Renal cortex interstitium (tissue), 11 donors: ENCODE measurements around the gene RUSF1. TPM values are rescaled to one million over a fixed set of nuclear protein-coding genes. Genes with fewer than 3 reads are reported as not detected.

Experiments used
- DNase-seq, 11 donors: peaks; one replicate each; pipeline ENCODE4 v3.0.0-alpha.2; 2013; ENCODE audit warnings: low read depth in 9 of 11, low spot score in 4 of 11; ENCODE audit errors: extremely low read depth in 1 of 11
- polyA plus RNA-seq, 3 donors: library from polyadenylated mRNA; unstranded; fragments of 120-200 nt; gene quantifications; one replicate each; pipeline ENCODE4 v1.2.1, GENCODE V29; 2013; ENCODE audit not compliant: insufficient read length in 3 of 3

The RUSF1 gene
- polyA plus RNA-seq, 3 donors, result 69.2 to 101 (median 86.3) TPM

GRCh38 chr16:31476303-31477219 lies 31.6 kb downstream of the RUSF1 start:
- no peak for DNase-seq

GRCh38 chr16:31475946-31476302 lies 32.3 kb downstream of the RUSF1 start:
- no peak for DNase-seq

- no peak for DNase-seq
Observed at GRCh38 chr16:31474773-31475738, 33.1 kb downstream of the RUSF1 start.

- DNase-seq, result no peak
Observed at GRCh38 chr16:31474173-31474714, 33.9 kb downstream of the RUSF1 start.

GRCh38 chr16:31473264-31473984 lies 34.8 kb downstream of the RUSF1 start:
- DNase-seq, result no peak

- DNase-seq, result peak in 3 of 11 donors; percentile 57 to 78 (median 70)
Observed at GRCh38 chr16:31472709-31473203, 35.4 kb downstream of the RUSF1 start.

GRCh38 chr16:31471875-31472708 lies 36.1 kb downstream of the RUSF1 start, which contains the start of gene TGFB1I1:
TGFB1I1 (plus strand) TSS chr16:31472152; CDS start chr16:31472189, 37 bp downstream.
- peak in 1 of 11 donors; percentile 40 for DNase-seq

GRCh38 chr16:31471241-31471874 lies 36.8 kb downstream of the RUSF1 start:
- DNase-seq, result no peak

- no peak for DNase-seq
Observed at GRCh38 chr16:31470615-31471014, 37.6 kb downstream of the RUSF1 start.

GRCh38 chr16:31467858-31468257 lies 40.3 kb downstream of the RUSF1 start:
- no peak for DNase-seq

- DNase-seq, result no peak
Observed at GRCh38 chr16:31467151-31467773, 40.9 kb downstream of the RUSF1 start.

- no peak for DNase-seq
Observed at GRCh38 chr16:31466381-31466841, 41.8 kb downstream of the RUSF1 start.

- no peak for DNase-seq
Observed at GRCh38 chr16:31465788-31466370, 42.3 kb downstream of the RUSF1 start.

- no peak for DNase-seq
Observed at GRCh38 chr16:31464781-31465260, 43.4 kb downstream of the RUSF1 start.

- no peak for DNase-seq
Observed at GRCh38 chr16:31464348-31464769, 43.8 kb downstream of the RUSF1 start.
